SH-SY5Y (cell line): Measurements from ENCODE around the gene UBE3B.

Experiments used
- GATA2 ChIP-seq: IDR thresholded peaks from 2 replicates; pipeline ENCODE4 v1.6.1; 2011; ENCODE audit warnings: mild to moderate bottlenecking, low read depth, low read length
- GATA3 ChIP-seq: IDR thresholded peaks from 2 replicates; pipeline ENCODE4 v1.6.1; 2011; ENCODE audit warnings: low read depth, mild to moderate bottlenecking, low read length, moderate library complexity

- TF ChIP-seq GATA2 (no peak), GATA3 (no peak)
Measured at GRCh38 chr12:109542876-109543275, 65.4 kb downstream of the UBE3B start.
